RWPE1 (cell line): ENCODE data around the gene MORC2.

Experiments used
- CTCF ChIA-PET: fragments of 350-600 bp; sonication (Branson Sonifier 250); formaldehyde crosslinking; extraction: SDS; loops from one replicate; lab custom pipeline; 2021; lab: Yijun Ruan, JAX
- POLR2A ChIA-PET: fragments of 400-600 bp; formaldehyde crosslinking; extraction: SDS; loops from one replicate; lab custom pipeline; 2020; ENCODE audit warnings: antibody characterized with exemption; ENCODE audit not compliant: low non-redundant PET; lab: Yijun Ruan, JAX
- DNase-seq: peaks from one replicate; pipeline ENCODE4 v3.0.0; 2012; ENCODE audit warnings: low spot score
- H3K27ac ChIP-seq: fragments of 450-650 bp; 2 replicates; pipeline ENCODE4 v1.5.1; 2017
- CTCF ChIP-seq: fragments of 450-650 bp; conservative IDR thresholded peaks from 2 replicates; pipeline ENCODE4 v1.5.1; 2017; ENCODE audit warnings: low read depth, mild to moderate bottlenecking

MORC2 gene

GRCh38 chr22:30875481-30876215 is 92.9 kb downstream of the MORC2 start:
- POLR2A ChIA-PET: no interaction called here
- TF ChIP-seq CTCF: no peak
- DNase-seq: no peak
- CTCF ChIA-PET: no interaction called here
- H3K27ac ChIP-seq: peak overlapping the region; percentile 26
